ENCODE measurements around the gene ACAA2. TPM values are rescaled to one million over a fixed set of nuclear protein-coding genes. Genes with fewer than 3 reads are reported as not detected.

The ACAA2 gene
- total RNA-seq, 1 experiment from 2014 or later: 136 TPM

GRCh38 chr18:49751427-49752094, 61.8 kb downstream of the ACAA2 start:
- H3K9me3 Mint-ChIP-seq: peaks cover 6% of the 10 kb centered on the region
- H3K36me3 Mint-ChIP-seq: no peaks in the 10 kb centered on the region
- TF ChIP-seq AFF4 (CRISPR knock-in tag; IDR thresholded peaks at IDR 0.05; ENCODE audit: borderline replicate concordance) (no peak), AR (CRISPR knock-in tag; IDR thresholded peaks at IDR 0.05) (no peak), ZBTB21 (CRISPR knock-in tag; IDR thresholded peaks at IDR 0.05; ENCODE audit: borderline replicate concordance) (no peak), IRF1 (CRISPR knock-in tag; IDR thresholded peaks at IDR 0.05) (no peak), SP1 (CRISPR knock-in tag; conservative IDR thresholded peaks at IDR 0.05) (no peak), RELA (CRISPR knock-in tag; IDR thresholded peaks at IDR 0.05; ENCODE audit: borderline replicate concordance) (no peak), ATF3 (CRISPR knock-in tag; conservative IDR thresholded peaks at IDR 0.05) (no peak), TP53 (CRISPR knock-in tag; IDR thresholded peaks at IDR 0.05) (no peak)
- ChIA-PET CTCF (interaction anchor here (1.1 to 1.5 kb wide), 2 partner anchors 107 to 124 kb away, joined by 3 to 4 read pairs; no protein-coding TSS in a partner anchor), POLR2A (no interaction called here)
- ATAC-seq: no peak
- peaks cover 37% of the 10 kb centered on the region for H3K4me1 Mint-ChIP-seq
- no peak for DNase-seq (ENCODE audit: low spot score)
- no peak overlapping the region for H3K4me3 Mint-ChIP-seq
- no peaks in the 10 kb centered on the region for H3K27me3 Mint-ChIP-seq (ENCODE audit: low read depth)
- no peak overlapping the region for H3K27ac Mint-ChIP-seq

- DNase-seq (ENCODE audit: low spot score) (no peak), ATAC-seq (no peak)
- POLR2A ChIA-PET: no interaction called here
- TF ChIP-seq CREB1 (CRISPR knock-in tag; IDR thresholded peaks at IDR 0.05) (no peak), ZNF532 (CRISPR knock-in tag; IDR thresholded peaks at IDR 0.05; ENCODE audit: borderline replicate concordance) (no peak), ZNF416 (CRISPR knock-in tag; IDR thresholded peaks at IDR 0.05) (no peak), ERG (CRISPR knock-in tag; IDR thresholded peaks at IDR 0.05) (no peak), HMGA2 (CRISPR knock-in tag; IDR thresholded peaks at IDR 0.05) (no peak), TEAD4 (CRISPR knock-in tag; IDR thresholded peaks at IDR 0.05) (no peak)
- peaks cover 12% of the 10 kb centered on the region for H3K9me3 Mint-ChIP-seq
- CTCF ChIA-PET: no interaction called here
- H3K4me3 Mint-ChIP-seq: no peak overlapping the region
- no peaks in the 10 kb centered on the region; the same call in 1 of the 2 replicates for H3K27me3 Mint-ChIP-seq (ENCODE audit: low read depth)
- H3K36me3 Mint-ChIP-seq: no peaks in the 10 kb centered on the region
- peaks cover 36% of the 10 kb centered on the region for H3K4me1 Mint-ChIP-seq
- H3K27ac Mint-ChIP-seq: no peak overlapping the region
Measured at GRCh38 chr18:49749563-49749962, 63.8 kb downstream of the ACAA2 start.

Measured in WTC11 (cell line).